ENCODE measurements around the gene DENND5A.

Gene DENND5A

DNA sequence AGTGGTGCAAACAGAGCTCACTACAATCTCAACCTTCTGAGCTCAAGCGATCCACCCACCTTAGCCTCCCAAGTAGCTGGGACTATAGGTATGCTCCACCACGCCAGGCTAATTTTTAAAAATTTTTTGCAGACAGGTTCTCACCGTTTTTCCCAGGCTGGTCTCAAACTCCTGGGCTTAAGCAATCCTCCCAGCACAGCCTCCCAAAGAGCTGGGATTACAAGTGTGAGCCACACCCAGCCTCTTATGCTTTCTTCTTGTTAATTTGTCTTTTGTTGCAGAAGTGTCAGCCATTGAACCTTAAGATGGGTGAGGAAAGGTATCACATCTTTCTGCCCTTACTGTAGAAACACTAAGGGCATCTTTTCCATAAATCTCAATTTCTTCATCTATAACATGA, 34.9 kb downstream of the DENND5A start:
- Histone ChIP-seq H3K9me2 (replicated peaks; ENCODE audit: control insufficient read depth, low read length) (no peaks in the 10 kb centered on the region), H3K27ac (ENCODE audit: low read depth, low read length) (no peak overlapping the region), H4K20me1 (ENCODE audit: control insufficient read depth, insufficient read depth, low read depth, low read length) (no peaks in the 10 kb centered on the region), H3F3A (ENCODE audit: control insufficient read depth, insufficient read depth) (peaks cover 6% of the 10 kb centered on the region; the same call in 1 of the 2 replicates), H3K4me3 (ENCODE audit: low read length) (no peak overlapping the region), H3K4me2 (ENCODE audit: low read length) (no peak overlapping the region), H3K79me2 (ENCODE audit: control insufficient read depth, low read length) (no peaks in the 10 kb centered on the region), H3K4me1 (ENCODE audit: control insufficient read depth, low read length) (peaks cover 4% of the 10 kb centered on the region; the same call in 1 of the 2 replicates), H3K36me3 (ENCODE audit: control insufficient read depth, low read length) (no peaks in the 10 kb centered on the region), H3K27me3 (ENCODE audit: control insufficient read depth, low read length) (peaks cover 9% of the 10 kb centered on the region), H3K9me3 (ENCODE audit: control insufficient read depth, insufficient read depth, low read length) (no peaks in the 10 kb centered on the region)
- TF ChIP-seq CTCF (IDR thresholded peaks at IDR 0.05; ENCODE audit: low read depth, low read length, poor library complexity, severe bottlenecking): no peak
- TF ChIP-seq EZH2phosphoT487 (IDR thresholded peaks at IDR 0.05; ENCODE audit: borderline replicate concordance, low read length): no peak

DNA sequence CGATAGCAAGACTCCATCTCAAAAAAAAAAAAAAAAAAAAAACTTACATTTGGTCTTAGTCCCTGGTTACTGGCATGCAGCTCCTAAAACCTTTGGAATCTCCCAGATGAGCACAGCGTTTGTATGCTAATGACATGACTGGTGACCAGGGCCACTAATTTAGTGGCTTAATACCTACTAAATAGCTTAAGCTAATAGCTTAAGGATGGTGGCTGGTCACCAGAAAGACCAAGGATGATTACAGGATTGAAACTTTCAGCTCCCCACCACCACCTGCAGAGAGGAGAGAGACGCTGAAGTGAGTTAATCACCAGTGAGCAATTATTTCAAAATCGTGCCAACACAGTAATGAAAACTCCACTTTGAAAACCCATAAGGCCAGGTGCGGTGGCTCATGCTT, 37.1 kb downstream of the DENND5A start:
- H3K79me2 ChIP-seq (ENCODE audit: control insufficient read depth, low read length): no peaks in the 10 kb centered on the region
- peaks cover 6% of the 10 kb centered on the region; the same call in 1 of the 2 replicates for H3F3A ChIP-seq (ENCODE audit: control insufficient read depth, insufficient read depth)
- H3K27ac ChIP-seq (ENCODE audit: low read depth, low read length): no peak overlapping the region
- peaks cover 4% of the 10 kb centered on the region; the same call in 1 of the 2 replicates for H3K4me1 ChIP-seq (ENCODE audit: control insufficient read depth, low read length)
- peaks cover 9% of the 10 kb centered on the region for H3K27me3 ChIP-seq (ENCODE audit: control insufficient read depth, low read length)
- H3K9me2 ChIP-seq (replicated peaks; ENCODE audit: control insufficient read depth, low read length): no peaks in the 10 kb centered on the region
- TF ChIP-seq EZH2phosphoT487 (IDR thresholded peaks at IDR 0.05; ENCODE audit: borderline replicate concordance, low read length) (no peak), CTCF (IDR thresholded peaks at IDR 0.05; ENCODE audit: low read depth, low read length, poor library complexity, severe bottlenecking) (no peak)
- no peaks in the 10 kb centered on the region for H4K20me1 ChIP-seq (ENCODE audit: control insufficient read depth, insufficient read depth, low read depth, low read length)
- no peak overlapping the region for H3K4me2 ChIP-seq (ENCODE audit: low read length)
- no peak overlapping the region for H3K4me3 ChIP-seq (ENCODE audit: low read length)
- no peaks in the 10 kb centered on the region for H3K9me3 ChIP-seq (ENCODE audit: control insufficient read depth, insufficient read depth, low read length)
- H3K36me3 ChIP-seq (ENCODE audit: control insufficient read depth, low read length): no peaks in the 10 kb centered on the region

GRCh38 chr11:9225748-9226298, 39.3 kb downstream of the DENND5A start:
- Histone ChIP-seq H3K9me3 (ENCODE audit: control insufficient read depth, insufficient read depth, low read length) (no peaks in the 10 kb centered on the region), H3K4me2 (ENCODE audit: low read length) (no peak overlapping the region), H3K27me3 (ENCODE audit: control insufficient read depth, low read length) (peaks cover 4% of the 10 kb centered on the region), H3K4me1 (ENCODE audit: control insufficient read depth, low read length) (no peaks in the 10 kb centered on the region), H3K9me2 (replicated peaks; ENCODE audit: control insufficient read depth, low read length) (no peaks in the 10 kb centered on the region), H3K4me3 (ENCODE audit: low read length) (no peak overlapping the region), H3K27ac (ENCODE audit: low read depth, low read length) (no peak overlapping the region), H3K79me2 (ENCODE audit: control insufficient read depth, low read length) (no peaks in the 10 kb centered on the region), H3F3A (ENCODE audit: control insufficient read depth, insufficient read depth) (no peaks in the 10 kb centered on the region), H3K36me3 (ENCODE audit: control insufficient read depth, low read length) (no peaks in the 10 kb centered on the region), H4K20me1 (ENCODE audit: control insufficient read depth, insufficient read depth, low read depth, low read length) (no peaks in the 10 kb centered on the region)
- TF ChIP-seq CTCF (IDR thresholded peaks at IDR 0.05; ENCODE audit: low read depth, low read length, poor library complexity, severe bottlenecking) (no peak), EZH2phosphoT487 (IDR thresholded peaks at IDR 0.05; ENCODE audit: borderline replicate concordance, low read length) (no peak)

Measured in DOHH2 (cell line).